COLO668 (cell line): ENCODE data around the gene UGGT1.

Experiments used
- DNase-seq: peaks from one replicate; lab custom pipeline; 2025; ENCODE audit not compliant: unreplicated experiment; lab: John Stamatoyannopoulos, UW

The UGGT1 gene

GRCh38 chr2:128109243-128109642 is 18.2 kb downstream of the UGGT1 start:
- DNase-seq = no peak

DNA sequence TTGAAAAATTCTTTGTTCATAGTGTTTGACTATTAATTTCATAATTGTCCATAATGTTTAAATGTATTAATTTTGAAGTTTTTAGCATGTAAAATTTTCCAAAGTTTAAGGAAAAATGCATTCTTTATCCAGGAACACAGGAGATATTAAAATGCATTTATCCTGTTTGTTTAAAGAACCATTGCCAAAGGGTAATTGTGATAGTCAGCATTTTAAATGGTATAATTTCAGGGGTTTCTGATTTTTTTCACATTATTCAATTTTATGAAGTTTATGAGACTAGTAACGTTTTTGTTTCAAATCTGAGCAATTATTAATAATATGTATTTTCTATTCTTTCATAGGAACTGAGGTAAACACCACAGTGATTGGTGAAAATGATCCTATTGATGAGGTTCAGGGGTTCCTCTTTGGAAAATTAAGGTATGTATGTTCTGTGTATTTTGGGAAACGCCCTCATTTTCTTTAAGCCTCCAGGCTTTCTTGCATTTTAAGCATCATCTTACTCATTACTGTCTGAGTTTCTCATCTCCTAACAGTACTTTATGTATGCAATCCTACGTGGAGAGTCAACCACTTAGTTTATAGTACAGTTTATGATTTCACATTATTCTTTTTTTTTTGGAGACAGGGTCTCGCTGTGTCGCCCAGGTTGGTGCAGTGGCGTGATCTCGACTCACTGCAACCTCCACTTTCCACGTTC is 25.1 kb downstream of the UGGT1 start:
- no peak for DNase-seq

DNA sequence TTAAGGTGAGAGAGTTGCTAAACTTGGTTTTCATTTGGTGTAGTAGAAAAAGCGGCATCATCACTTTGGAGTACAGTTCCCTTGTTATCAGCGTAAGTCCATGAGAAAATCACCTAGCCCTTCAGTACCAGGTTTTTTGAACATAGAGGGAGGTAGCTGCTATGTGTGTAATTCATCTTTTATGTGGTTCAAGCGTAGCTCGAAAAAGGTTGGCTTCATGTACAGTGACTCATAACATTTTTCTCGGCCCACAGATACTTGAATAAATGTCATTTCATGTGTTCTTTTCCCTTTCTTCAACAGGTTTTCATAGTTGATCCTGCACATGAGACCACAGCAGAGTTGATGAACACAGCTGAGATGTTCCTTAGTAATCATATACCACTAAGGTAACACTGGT is 43.6 kb downstream of the UGGT1 start:
- DNase-seq = no peak

GRCh38 chr2:128137094-128137616 is 46.2 kb downstream of the UGGT1 start:
- no peak for DNase-seq

- DNase-seq = no peak
Observed at GRCh38 chr2:128139624-128140023, 48.6 kb downstream of the UGGT1 start.

- DNase-seq = no peak
Observed at GRCh38 chr2:128145651-128146050, 54.7 kb downstream of the UGGT1 start.

DNA sequence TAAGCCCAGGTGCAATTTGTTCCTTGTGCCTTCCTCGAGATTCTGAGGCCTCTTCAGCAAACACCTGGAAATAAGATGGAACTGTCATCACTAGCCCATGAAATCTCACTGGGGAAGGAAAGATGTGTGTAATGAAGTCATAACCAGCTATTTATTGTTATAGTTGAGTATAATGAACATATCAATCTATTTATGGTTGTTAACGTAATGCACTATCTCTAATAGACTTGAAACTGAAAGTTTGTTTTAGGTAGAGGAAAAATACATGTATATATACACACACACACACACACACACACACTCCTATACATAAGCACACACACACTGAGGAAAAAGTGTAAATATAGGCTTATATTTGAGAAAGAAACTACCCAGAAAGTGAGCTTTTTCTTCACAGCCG is 62.8 kb downstream of the UGGT1 start:
- no peak for DNase-seq

GRCh38 chr2:128154225-128154624 is 63.2 kb downstream of the UGGT1 start:
- no peak for DNase-seq

DNA sequence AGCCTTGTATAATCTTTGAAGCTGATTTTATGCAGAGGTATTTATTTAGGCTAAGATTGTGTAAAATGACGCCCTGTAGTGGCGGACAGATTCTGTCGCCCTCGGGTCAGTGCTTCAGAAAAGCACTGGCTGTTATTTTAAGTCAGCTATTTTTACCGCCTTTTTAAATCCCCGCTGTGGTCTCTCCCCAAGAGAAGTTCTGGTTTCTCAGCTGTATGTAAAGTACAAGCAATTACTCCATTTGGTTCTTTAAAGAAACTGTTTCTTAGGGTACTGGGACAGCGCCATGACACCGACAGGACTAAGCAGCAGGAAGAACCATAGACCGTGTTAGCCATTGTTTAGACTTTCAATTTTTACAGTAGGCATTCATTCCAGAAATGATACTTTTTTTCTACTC is 65.0 kb downstream of the UGGT1 start:
- DNase-seq = no peak

DNA sequence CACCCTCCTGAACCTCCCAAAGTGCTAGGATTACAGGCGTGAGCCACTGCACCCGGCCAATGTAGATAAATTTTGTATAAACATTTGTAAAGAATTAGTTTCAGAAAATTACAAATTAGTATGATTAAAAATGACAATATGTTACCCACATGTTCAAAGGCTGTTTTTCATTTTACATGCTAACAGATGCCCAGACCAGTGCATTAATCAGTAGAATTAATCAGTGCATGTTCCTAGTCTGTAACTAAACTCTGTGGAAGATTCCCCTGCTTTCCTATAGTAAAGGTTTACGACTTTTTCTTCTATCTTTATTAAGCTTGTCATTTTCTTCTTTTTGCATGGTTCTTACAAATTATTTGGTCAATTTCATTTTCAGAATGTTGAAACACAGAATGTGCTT is 65.8 kb downstream of the UGGT1 start:
- no peak for DNase-seq

DNA sequence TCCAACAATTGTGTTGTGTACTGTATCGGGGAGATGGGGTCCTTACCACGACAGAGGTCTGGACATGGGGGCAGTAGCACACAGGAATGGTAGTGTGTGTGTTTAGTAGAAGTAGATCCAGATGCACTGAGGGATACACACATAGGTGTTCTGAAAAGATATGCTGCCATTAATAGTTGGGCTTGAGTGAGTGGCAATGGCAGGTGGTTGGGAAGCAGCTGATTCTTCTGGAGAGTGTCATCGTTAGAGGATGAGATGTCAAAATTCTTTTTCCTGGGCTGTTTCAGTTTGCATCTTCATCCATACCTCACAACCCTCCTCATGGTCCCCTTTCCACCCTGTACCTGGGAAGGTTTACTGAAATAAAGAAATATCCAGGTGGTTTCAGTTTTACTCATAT is 66.6 kb downstream of the UGGT1 start:
- no peak for DNase-seq

- no peak for DNase-seq
Observed at GRCh38 chr2:128158176-128158575, 67.2 kb downstream of the UGGT1 start.

DNA sequence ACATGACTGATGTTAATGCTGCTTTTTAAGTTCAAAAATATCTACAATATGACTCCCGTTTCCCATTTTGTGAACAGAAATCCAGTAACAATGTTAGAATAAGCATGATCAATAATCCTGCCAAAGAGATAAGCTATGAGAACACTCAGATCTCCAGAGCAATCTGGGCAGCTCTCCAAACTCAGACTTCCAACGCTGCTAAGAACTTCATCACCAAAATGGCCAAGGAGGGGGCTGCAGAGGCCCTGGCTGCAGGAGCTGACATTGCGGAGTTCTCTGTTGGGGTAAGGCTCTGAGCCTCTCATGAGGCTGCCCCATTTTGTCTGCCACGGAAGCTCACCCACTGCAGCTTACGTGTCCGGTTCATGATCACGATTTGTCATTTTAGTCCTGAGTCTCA is 68.4 kb downstream of the UGGT1 start:
- no peak for DNase-seq

GRCh38 chr2:128160616-128161275 is 69.7 kb downstream of the UGGT1 start:
- no peak for DNase-seq

- no peak for DNase-seq
Observed at GRCh38 chr2:128162266-128162665, 71.3 kb downstream of the UGGT1 start.

DNA sequence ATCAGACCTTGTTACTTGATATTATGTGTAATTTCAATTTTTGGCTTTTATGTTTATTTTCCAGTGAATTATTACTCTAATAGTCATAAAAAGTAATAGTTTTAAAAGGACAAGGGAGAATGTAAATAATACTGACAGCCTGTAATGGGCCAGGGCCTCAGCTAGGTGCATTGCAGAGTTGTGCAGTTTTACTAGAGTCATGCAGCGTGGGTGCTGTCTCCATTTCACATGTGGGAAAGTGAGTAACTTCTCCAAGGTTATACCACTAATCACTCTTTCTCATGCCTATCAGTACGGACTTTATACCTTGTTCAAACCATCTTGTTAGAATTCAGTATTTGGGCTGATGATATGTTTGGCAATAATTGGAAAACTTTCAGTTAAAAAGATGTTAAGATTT is 73.3 kb downstream of the UGGT1 start:
- no peak for DNase-seq

GRCh38 chr2:128166746-128167353 is 75.8 kb downstream of the UGGT1 start:
- DNase-seq = no peak

- no peak for DNase-seq
Observed at GRCh38 chr2:128169094-128169493, 78.1 kb downstream of the UGGT1 start.

DNA sequence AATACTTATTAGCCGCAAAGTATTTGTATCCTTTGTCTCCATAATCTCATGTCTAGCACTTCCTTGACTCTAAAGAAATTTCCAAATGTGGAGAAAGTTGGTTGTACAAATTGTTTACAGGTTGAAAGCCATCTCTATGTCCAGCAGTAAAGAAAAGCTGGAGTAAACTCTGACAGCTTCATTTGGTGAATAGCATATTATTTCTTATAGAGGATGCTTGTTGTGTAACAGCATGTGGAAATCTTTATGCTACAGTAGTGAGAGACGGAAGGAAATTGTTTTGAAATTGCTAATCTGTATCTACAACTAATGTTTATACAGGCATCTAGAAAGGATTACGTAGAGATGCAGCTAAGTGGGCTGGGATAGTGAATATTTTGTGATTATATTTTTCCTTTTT is 78.5 kb downstream of the UGGT1 start:
- no peak for DNase-seq

DNA sequence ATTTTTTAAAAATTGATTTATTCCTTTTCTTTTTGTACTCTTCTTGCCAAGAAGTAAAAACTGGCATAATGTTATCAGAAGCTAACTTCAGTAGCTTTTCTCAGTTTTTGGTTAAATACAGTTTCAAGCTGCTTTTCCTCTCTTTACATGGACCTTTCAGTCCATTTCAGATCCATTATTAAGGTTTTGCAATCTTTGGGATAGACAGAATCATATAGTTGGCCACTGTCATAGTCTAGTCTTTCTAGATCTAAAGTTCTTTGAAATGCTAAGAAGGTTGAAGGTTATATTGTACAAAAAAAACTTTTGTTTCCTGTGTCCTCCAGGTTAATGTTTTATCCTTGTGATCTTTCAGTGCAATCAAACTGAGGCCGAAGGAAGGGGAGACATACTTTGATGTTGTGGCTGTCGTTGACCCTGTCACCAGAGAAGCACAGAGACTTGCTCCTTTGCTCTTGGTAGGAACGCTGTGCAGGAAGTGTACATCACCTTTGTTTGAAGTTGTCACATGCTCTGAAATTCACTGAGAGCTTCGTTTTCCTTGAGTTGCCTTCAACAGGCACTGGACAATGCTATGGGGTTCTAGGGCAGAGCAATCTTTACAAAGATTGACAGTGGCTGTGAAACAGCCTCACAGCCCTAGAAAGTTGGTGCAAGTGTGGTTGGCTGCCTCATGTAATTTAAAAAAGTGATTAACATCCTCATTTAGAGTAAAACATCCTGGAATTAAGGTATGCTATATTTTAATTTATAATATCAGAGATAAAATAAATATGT is 79.1 kb downstream of the UGGT1 start:
- no peak for DNase-seq

DNA sequence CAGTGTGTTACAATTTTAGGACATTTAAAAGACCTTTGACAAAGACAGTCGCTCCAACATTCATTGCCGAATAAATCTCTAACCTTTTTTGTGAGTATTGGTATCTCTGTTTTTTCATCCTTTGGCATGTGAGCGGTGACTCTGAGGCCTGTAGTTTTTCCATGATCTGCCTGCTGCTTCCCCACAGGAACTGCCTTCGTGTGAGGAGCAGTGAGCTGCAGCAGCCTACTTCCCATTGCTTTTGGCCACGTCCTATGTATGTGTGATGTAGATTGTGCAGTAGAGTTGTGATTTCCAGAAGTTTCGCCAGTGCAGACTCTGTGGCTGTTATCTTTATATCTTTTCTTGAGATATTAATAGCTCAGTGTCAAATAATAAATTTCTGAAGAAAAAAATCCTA is 79.8 kb downstream of the UGGT1 start:
- DNase-seq = no peak

- DNase-seq = peak; percentile 3
Observed at GRCh38 chr2:128172191-128172590, 81.2 kb downstream of the UGGT1 start.
